H1 (cell line): ENCODE data around the gene DMWD.

Source experiments
- CHD2 ChIP-seq: IDR thresholded peaks from 2 replicates; pipeline ENCODE4 v1.6.1; 2012; ENCODE audit warnings: low read length, improper control_type of control experiment
- CREB1 ChIP-seq: IDR thresholded peaks from 2 replicates; pipeline ENCODE4 v1.6.1; 2012; ENCODE audit warnings: inconsistent platforms
- CTCF ChIP-seq, 3 experiments: IDR thresholded peaks; 1 replicate in 2 of 3; 2 replicates in 1 of 3; pipeline versions ENCODE4 v1.5.1 to v1.6.1; 2011; ENCODE audit warnings: low read length in 3 of 3, mild to moderate bottlenecking in 3 of 3, inconsistent platforms in 2 of 3, low read depth in 1 of 3, moderate library complexity in 1 of 3; ENCODE audit not compliant: insufficient read depth in 1 of 3; ENCODE audit errors: control extremely low read depth in 1 of 3
- JUND ChIP-seq: IDR thresholded peaks from 2 replicates; pipeline ENCODE4 v1.6.1; 2011; ENCODE audit warnings: mild to moderate bottlenecking, improper control_type of control experiment, low read length
- POLR2A ChIP-seq, 2 experiments: IDR thresholded peaks; 1 replicate in 1 of 2; 2 replicates in 1 of 2; pipeline ENCODE4 v1.6.1; 2011; ENCODE audit warnings: low read depth in 2 of 2, low read length in 2 of 2, mild to moderate bottlenecking in 2 of 2; ENCODE audit errors: control extremely low read depth in 1 of 2
- RNF2 ChIP-seq: fragments of 200-900, 300-1000 bp; sonication (generic); IDR thresholded peaks from 2 replicates; pipeline ENCODE4 v1.7.1; 2016; ENCODE audit warnings: borderline replicate concordance, low read depth, mild to moderate bottlenecking, antibody characterized with exemption, low read length; ENCODE audit not compliant: poor library complexity, severe bottlenecking; ENCODE audit errors: missing control alignments
- TBP ChIP-seq: IDR thresholded peaks from 2 replicates; pipeline ENCODE4 v1.6.1; 2011; ENCODE audit warnings: low read depth, low read length, improper control_type of control experiment
- USF2 ChIP-seq: IDR thresholded peaks from 2 replicates; pipeline ENCODE4 v1.6.1; 2011; ENCODE audit warnings: low read length, improper control_type of control experiment

- TF ChIP-seq POLR2A (IDR thresholded peaks at IDR 0.05; ENCODE audit: control extremely low read depth in 1 of 2, low read depth in 2 of 2, low read length in 2 of 2), result no peak
- no peak for TF ChIP-seq USF2
- TF ChIP-seq JUND, result no peak
- TF ChIP-seq RNF2, result no peak
- no peak for TF ChIP-seq TBP
- peak in 1 of 3 experiments; percentile 2; a peak in 1 of 4 replicates for TF ChIP-seq CTCF (IDR thresholded peaks at IDR 0.05; ENCODE audit: control extremely low read depth in 1 of 3, insufficient read depth in 1 of 3, low read depth in 1 of 3, low read length in 3 of 3)
- no peak for TF ChIP-seq CREB1
- no peak for TF ChIP-seq CHD2
These were observed 34.9 kb upstream of the DMWD start for GRCh38 chr19:45827459-45828093.
